H1 (cell line): ENCODE measurements around the gene NLN. TPM values are rescaled to one million over a fixed set of nuclear protein-coding genes. Genes with fewer than 3 reads are reported as not detected.

ENCODE experiments used
- CTCF ChIA-PET: fragments of 300-600 bp; sonication (Branson Sonifier 250); formaldehyde crosslinking; loops from one replicate; lab custom pipeline; 2021; ENCODE audit not compliant: partially characterized antibody; lab: Charles Lee
- POLR2A ChIA-PET: fragments of 300-600 bp; sonication (Branson Sonifier 250); formaldehyde crosslinking; loops from one replicate; lab custom pipeline; 2021; ENCODE audit warnings: inconsistent platforms; ENCODE audit not compliant: partially characterized antibody; lab: Charles Lee
- DNase-seq, 2 experiments: peaks; one replicate each; pipeline versions ENCODE4 v3.0.0 to v3.0.0-alpha.2; 2010 to 2022; ENCODE audit warnings: low spot score in 2 of 2, low read depth in 1 of 2, mixed read lengths in 1 of 2
- FAIRE-seq: peaks from 2 replicates; lab custom pipeline; 2011; peaks lifted over from hg19 to GRCh38; lab: Jason Lieb, UNC
- H2AFZ ChIP-seq: 2 replicates; pipeline ENCODE4 v1.8.1; 2012; ENCODE audit warnings: low read length, inconsistent platforms
- H2AK5ac ChIP-seq: 2 replicates; pipeline ENCODE4 v1.6.1; 2013; ENCODE audit warnings: low read depth, low read length
- H2BK120ac ChIP-seq: replicated peaks from 2 replicates; pipeline ENCODE3; 2013; ENCODE audit warnings: low read depth, low read length, inconsistent platforms
- H2BK12ac ChIP-seq: 2 replicates; pipeline ENCODE4 v1.6.1; 2013; ENCODE audit warnings: low read depth, low read length
- H2BK15ac ChIP-seq: 2 replicates; pipeline ENCODE4 v1.6.1; 2013; ENCODE audit warnings: low read length
- H2BK20ac ChIP-seq: 2 replicates; pipeline ENCODE4 v1.6.1; 2013; ENCODE audit warnings: low read length
- H2BK5ac ChIP-seq: 2 replicates; pipeline ENCODE4 v1.6.1; 2013; ENCODE audit warnings: low read depth, low read length
- H3K14ac ChIP-seq: 2 replicates; pipeline ENCODE4 v1.6.1; 2013; ENCODE audit warnings: inconsistent platforms; ENCODE audit not compliant: insufficient read length
- H3K18ac ChIP-seq: 2 replicates; pipeline ENCODE4 v1.6.1; 2013; ENCODE audit warnings: low read length; ENCODE audit errors: extremely low read depth
- H3K23ac ChIP-seq: 2 replicates; pipeline ENCODE4 v1.6.1; 2013; ENCODE audit warnings: inconsistent platforms; ENCODE audit not compliant: insufficient read length
- H3K23me2 ChIP-seq: 2 replicates; pipeline ENCODE4 v1.6.1; 2013; ENCODE audit warnings: low read depth, low read length
- H3K27ac ChIP-seq: 2 replicates; pipeline ENCODE4 v1.6.1; 2011; ENCODE audit warnings: low read depth, low read length, inconsistent platforms
- H3K27me3 ChIP-seq, 4 experiments: replicated peaks in 1 of 4; 1 replicate in 1 of 4; 2 replicates in 3 of 4; pipeline versions ENCODE4 v1.6.1 to v1.8.1; 2011 to 2013; ENCODE audit warnings: low read length in 3 of 4, mild to moderate bottlenecking in 3 of 4, inconsistent platforms in 2 of 4, mixed read lengths in 2 of 4, moderate library complexity in 1 of 4; ENCODE audit not compliant: control insufficient read depth in 3 of 4, insufficient read depth in 3 of 4; ENCODE audit errors: extremely low read depth in 1 of 4
- H3K36me3 ChIP-seq, 4 experiments: 2 replicates each; pipeline versions ENCODE4 v1.6.1 to v1.8.1; 2011 to 2013; ENCODE audit warnings: mild to moderate bottlenecking in 4 of 4, low read length in 3 of 4, moderate library complexity in 2 of 4, control low read depth in 1 of 4, inconsistent platforms in 1 of 4; ENCODE audit not compliant: insufficient read depth in 4 of 4, control insufficient read depth in 2 of 4
- H3K4ac ChIP-seq: replicated peaks from 2 replicates; pipeline ENCODE3; 2013; ENCODE audit warnings: low read length, low read depth, mixed read lengths, inconsistent platforms; ENCODE audit not compliant: insufficient read length
- H3K4me1 ChIP-seq, 4 experiments: replicated peaks in 1 of 4; 1 replicate in 1 of 4; 2 replicates in 3 of 4; pipeline versions ENCODE4 v1.6.1 to v1.8.1; 2011 to 2013; ENCODE audit warnings: low read length in 3 of 4, inconsistent platforms in 2 of 4, mixed read lengths in 1 of 4; ENCODE audit not compliant: insufficient read depth in 4 of 4, control insufficient read depth in 3 of 4
- H3K4me2 ChIP-seq, 2 experiments: 2 replicates each; pipeline versions ENCODE4 v1.6.1 to v1.8.1; 2011 to 2013; ENCODE audit warnings: low read depth in 2 of 2, low read length in 2 of 2, control low read depth in 1 of 2, inconsistent platforms in 1 of 2, mild to moderate bottlenecking in 1 of 2; ENCODE audit not compliant: insufficient read depth in 1 of 2
- H3K4me3 ChIP-seq, 4 experiments: fragments of 200-600, 300-600 bp in 1 of 4; sonication (generic), shearing (Covaris generic), sonication (Bioruptor Twin) in 1 of 4; 2 replicates each; pipeline versions ENCODE4 v1.5.1 to v1.8.1; 2011 to 2016; ENCODE audit warnings: low read length in 4 of 4, low read depth in 3 of 4, control low read depth in 2 of 4, inconsistent platforms in 2 of 4, mild to moderate bottlenecking in 2 of 4, mixed read lengths in 1 of 4, moderate library complexity in 1 of 4; ENCODE audit not compliant: insufficient read depth in 2 of 4; ENCODE audit errors: extremely low read depth in 1 of 4
- H3K56ac ChIP-seq: replicated peaks from 2 replicates; pipeline ENCODE3; 2013; ENCODE audit warnings: low read depth, mild to moderate bottlenecking, mixed read lengths, low read length, inconsistent platforms; ENCODE audit not compliant: insufficient read length
- H3K79me1 ChIP-seq: 2 replicates; pipeline ENCODE4 v1.6.1; 2013; ENCODE audit warnings: low read depth, low read length, control low read depth
- H3K79me2 ChIP-seq, 2 experiments: 2 replicates each; pipeline versions ENCODE4 v1.6.1 to v1.8.1; 2012 to 2013; ENCODE audit warnings: low read length in 2 of 2, mild to moderate bottlenecking in 2 of 2, inconsistent platforms in 1 of 2; ENCODE audit not compliant: insufficient read depth in 2 of 2, control insufficient read depth in 1 of 2
- H3K9ac ChIP-seq, 4 experiments: replicated peaks in 1 of 4; 1 replicate in 1 of 4; 2 replicates in 3 of 4; pipeline versions ENCODE4 v1.6.1 to v1.8.1; 2011 to 2013; ENCODE audit warnings: low read depth in 3 of 4, low read length in 3 of 4, control low read depth in 2 of 4, mild to moderate bottlenecking in 2 of 4, moderate library complexity in 2 of 4, inconsistent platforms in 1 of 4; ENCODE audit errors: extremely low read depth in 1 of 4
- H3K9me3 ChIP-seq, 2 experiments: 2 replicates each; pipeline versions ENCODE4 v1.6.1 to v1.8.1; 2012 to 2013; ENCODE audit warnings: mild to moderate bottlenecking in 2 of 2, moderate library complexity in 2 of 2, control low read depth in 1 of 2, inconsistent platforms in 1 of 2, low read depth in 1 of 2, low read length in 1 of 2, mixed read lengths in 1 of 2; ENCODE audit not compliant: insufficient read depth in 2 of 2
- H4K20me1 ChIP-seq, 2 experiments: replicated peaks in 1 of 2; 2 replicates each; pipeline versions ENCODE3 to v1.8.1; 2011 to 2013; ENCODE audit warnings: inconsistent platforms in 2 of 2, low read length in 2 of 2, mild to moderate bottlenecking in 1 of 2; ENCODE audit not compliant: insufficient read depth in 2 of 2, control insufficient read depth in 1 of 2
- H4K5ac ChIP-seq: 2 replicates; pipeline ENCODE4 v1.6.1; 2013; ENCODE audit warnings: low read length, low read depth, mixed read lengths, inconsistent platforms; ENCODE audit not compliant: insufficient read length
- H4K8ac ChIP-seq: 2 replicates; pipeline ENCODE4 v1.8.0; 2013; ENCODE audit warnings: mild to moderate bottlenecking, moderate library complexity, low read length, inconsistent platforms; ENCODE audit not compliant: insufficient read depth; ENCODE audit errors: extremely low read depth
- H4K91ac ChIP-seq: replicated peaks from 2 replicates; pipeline ENCODE3; 2013; ENCODE audit warnings: low read length, mixed read lengths, inconsistent platforms; ENCODE audit not compliant: insufficient read length
- BCL11A ChIP-seq, 2 experiments: IDR thresholded peaks; one replicate each; pipeline ENCODE4 v1.6.1; 2011; ENCODE audit warnings: low read depth in 2 of 2, low read length in 2 of 2, mild to moderate bottlenecking in 2 of 2
- GABPA ChIP-seq: IDR thresholded peaks from 2 replicates; pipeline ENCODE4 v1.6.1; 2011; ENCODE audit warnings: mild to moderate bottlenecking, low read length, moderate library complexity, borderline replicate concordance; ENCODE audit not compliant: insufficient read depth
- KDM5A ChIP-seq: fragments of 200-600 bp; IDR thresholded peaks from 2 replicates; pipeline ENCODE4 v1.7.1; 2012; ENCODE audit warnings: mild to moderate bottlenecking, low read length, inconsistent platforms, mixed read lengths
- NANOG ChIP-seq: IDR thresholded peaks from 2 replicates; pipeline ENCODE4 v1.6.1; 2011; ENCODE audit warnings: low read length, low read depth, mild to moderate bottlenecking, inconsistent platforms; ENCODE audit not compliant: insufficient read depth, poor library complexity, severe bottlenecking
- NRF1 ChIP-seq: IDR thresholded peaks from 2 replicates; pipeline ENCODE4 v1.6.1; 2011; ENCODE audit warnings: mild to moderate bottlenecking, low read depth, low read length, improper control_type of control experiment
- SIRT6 ChIP-seq: IDR thresholded peaks from one replicate; pipeline ENCODE4 v1.7.1; 2012; ENCODE audit warnings: low read length, inconsistent platforms
- SIX5 ChIP-seq: IDR thresholded peaks from 2 replicates; pipeline ENCODE4 v1.6.1; 2011; ENCODE audit warnings: mild to moderate bottlenecking, low read depth, low read length
- SP1 ChIP-seq: IDR thresholded peaks from 2 replicates; pipeline ENCODE4 v1.6.1; 2011; ENCODE audit warnings: low read depth, low read length
- SP2 ChIP-seq: IDR thresholded peaks from 2 replicates; pipeline ENCODE4 v1.6.1; 2012; ENCODE audit warnings: mild to moderate bottlenecking, low read length, inconsistent platforms
- TEAD4 ChIP-seq: IDR thresholded peaks from 2 replicates; pipeline ENCODE4 v1.6.1; 2012; ENCODE audit warnings: low read depth, low read length, inconsistent platforms, mixed read lengths
- WGBS, 2 experiments: shearing (Covaris generic) in 1 of 2; methylation state at CpG; one replicate each; pipeline versions ENCODE4 v1.1.6 to v1.1.7; 2013 to 2015; ENCODE audit warnings: low lambda C conversion rate in 2 of 2, mixed read lengths in 2 of 2, inconsistent platforms in 1 of 2, low coverage in 1 of 2, missing lambda C conversion rate in 1 of 2; ENCODE audit not compliant: insufficient replicate concordance in 2 of 2, insufficient coverage in 1 of 2, insufficient read length in 1 of 2; ENCODE audit errors: extremely low coverage in 1 of 2, missing lambda C conversion rate in 1 of 2; 5-methylcytosine and 5-hydroxymethylcytosine counted together
- polyA plus RNA-seq, 7 experiments: library from polyadenylated mRNA; depleted of rRNA in 3 of 7; stranded (reverse) in 5 of 7; unstranded in 2 of 7; fragments of >200 nt in 5 of 7; fragments of 200-250 nt in 2 of 7; gene quantifications; 1 replicate in 5 of 7; 2 replicates in 1 of 7; 4 replicates in 1 of 7; pipeline versions ENCODE4 v1.2.1 to v1.2.3, GENCODE V29; 2011 to 2013; ENCODE audit warnings: missing spikeins in 2 of 7, mixed read lengths in 2 of 7
- total RNA-seq: library from RNA; stranded (reverse); fragmentation: NEBNext Ultra II Directional; extraction: Animal tissue kit (Norgen Biotek cat#: 25700); gene quantifications from 2 replicates; pipeline ENCODE4 v1.2.1, GENCODE V29; 2021
- TF ChIP-seq, protein P1 (sequence below), 3 experiments: IDR thresholded peaks; 1 replicate in 2 of 3; 2 replicates in 1 of 3; pipeline versions ENCODE4 v1.5.1 to v1.6.1; 2011; ENCODE audit warnings: low read length in 3 of 3, mild to moderate bottlenecking in 3 of 3, inconsistent platforms in 2 of 3, low read depth in 1 of 3, moderate library complexity in 1 of 3; ENCODE audit not compliant: insufficient read depth in 1 of 3; ENCODE audit errors: control extremely low read depth in 1 of 3

The NLN gene
- total and polyA plus RNA-seq, 2 of the 8 experiments (the other 6 are each of a cell fraction or from before 2014, with no cell fraction given), result 46.7 to 192 TPM

GRCh38 chr5:65765582-65765981 lies 43.6 kb downstream of the NLN start:
- CTCF ChIA-PET, result interaction anchor here (0.6 kb wide), 1 partner anchor 62 kb away, joined by 3 read pairs; no protein-coding TSS in a partner anchor
- H3K9me3 ChIP-seq, result no peaks in the 10 kb centered on the region
- H3K9ac ChIP-seq, result no peak overlapping the region
- no peak overlapping the region for H2BK12ac ChIP-seq
- H4K5ac ChIP-seq, result no peak overlapping the region
- FAIRE-seq (no peak), DNase-seq (no peak)
- no peak overlapping the region for H3K4me3 ChIP-seq
- no peaks in the 10 kb centered on the region for H3K79me1 ChIP-seq
- no peak overlapping the region for H2BK120ac ChIP-seq
- peaks cover 0 to 4% of the 10 kb centered on the region in 2 experiments; a peak in 2 of 4 replicates for H3K79me2 ChIP-seq
- peaks cover 2 to 27% (median 14%) of the 10 kb centered on the region in 4 experiments; a peak in 7 of 8 replicates for H3K36me3 ChIP-seq
- H3K4me1 ChIP-seq, result peaks cover 0 to 5% (median 0%) of the 10 kb centered on the region in 4 experiments; a peak in 2 of 7 replicates
- H3K4me2 ChIP-seq, result no peak overlapping the region
- no peak overlapping the region for H2BK20ac ChIP-seq
- H2AK5ac ChIP-seq, result no peak overlapping the region
- H3K56ac ChIP-seq, result no peak overlapping the region
- H2BK15ac ChIP-seq, result no peak overlapping the region
- H4K91ac ChIP-seq, result no peak overlapping the region
- no peak overlapping the region for H4K8ac ChIP-seq
- no peak overlapping the region for H3K27ac ChIP-seq
- H3K23me2 ChIP-seq, result no peaks in the 10 kb centered on the region
- no peak overlapping the region for H3K14ac ChIP-seq
- H4K20me1 ChIP-seq, result peaks cover 0 to 2% of the 10 kb centered on the region in 2 experiments
- no peak overlapping the region for H3K4ac ChIP-seq
- no peak overlapping the region for H2AFZ ChIP-seq
- no peak overlapping the region for H3K23ac ChIP-seq
- WGBS, 2 experiments, result 94% methylated on average over 1 of the region's 1 CpG; no CpG with 5 or more reads in 1 of the 2 experiments
- TF ChIP-seq SP2 (no peak), KDM5A (no peak), SIX5 (no peak), NANOG (no peak), NRF1 (no peak), GABPA (no peak), TEAD4 (no peak), SIRT6 (no peak), BCL11A (IDR thresholded peaks at IDR 0.05; ENCODE audit: low read depth in 2 of 2, low read length in 2 of 2) (no peak), SP1 (no peak)
- TF ChIP-seq, protein P1, sequence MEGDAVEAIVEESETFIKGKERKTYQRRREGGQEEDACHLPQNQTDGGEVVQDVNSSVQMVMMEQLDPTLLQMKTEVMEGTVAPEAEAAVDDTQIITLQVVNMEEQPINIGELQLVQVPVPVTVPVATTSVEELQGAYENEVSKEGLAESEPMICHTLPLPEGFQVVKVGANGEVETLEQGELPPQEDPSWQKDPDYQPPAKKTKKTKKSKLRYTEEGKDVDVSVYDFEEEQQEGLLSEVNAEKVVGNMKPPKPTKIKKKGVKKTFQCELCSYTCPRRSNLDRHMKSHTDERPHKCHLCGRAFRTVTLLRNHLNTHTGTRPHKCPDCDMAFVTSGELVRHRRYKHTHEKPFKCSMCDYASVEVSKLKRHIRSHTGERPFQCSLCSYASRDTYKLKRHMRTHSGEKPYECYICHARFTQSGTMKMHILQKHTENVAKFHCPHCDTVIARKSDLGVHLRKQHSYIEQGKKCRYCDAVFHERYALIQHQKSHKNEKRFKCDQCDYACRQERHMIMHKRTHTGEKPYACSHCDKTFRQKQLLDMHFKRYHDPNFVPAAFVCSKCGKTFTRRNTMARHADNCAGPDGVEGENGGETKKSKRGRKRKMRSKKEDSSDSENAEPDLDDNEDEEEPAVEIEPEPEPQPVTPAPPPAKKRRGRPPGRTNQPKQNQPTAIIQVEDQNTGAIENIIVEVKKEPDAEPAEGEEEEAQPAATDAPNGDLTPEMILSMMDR (IDR thresholded peaks at IDR 0.05; ENCODE audit: control extremely low read depth in 1 of 3, insufficient read depth in 1 of 3, low read depth in 1 of 3, low read length in 3 of 3), result no peak
- TF ChIP-seq, all 59 proteins: peak for 0
- POLR2A ChIA-PET, result interaction anchor here (1.4 kb wide), 1 partner anchor 12 kb away, joined by 3 read pairs; no protein-coding TSS in a partner anchor
- Histone ChIP-seq H3K18ac (no peak overlapping the region), H3K27me3 (no peaks in the 10 kb centered on the region), H2BK5ac (no peak overlapping the region)
